Activated CD8-positive, alpha-beta T cell treated with anti-CD3 and anti-CD28 coated beads, Interleukin-2, amount 10 ng/mL, durations not matched to agents 7 days and 5 days (primary cell): Measurements from ENCODE around the gene NIT2. TPM values are rescaled to one million over a fixed set of nuclear protein-coding genes. Genes with fewer than 3 reads are reported as not detected.

ENCODE experiments used
- total RNA-seq, 2 experiments: library from RNA; stranded (reverse); gene quantifications; one replicate each; pipeline ENCODE4 v1.2.3, GENCODE V29; 2021

Gene NIT2
- total RNA-seq, 2 experiments from 2014 or later: 39.5 to 46.2 TPM

Other genes with a start within 250 kb of the NIT2 start
- 1 to 10 TPM; 1.5 to 1.7 TPM for gene FILIP1L, start 220.3 kb upstream of the NIT2 start, total RNA-seq
- 10 to 100 TPM; 28.6 to 29.3 TPM for gene TBC1D23, start 73.8 kb upstream of the NIT2 start, total RNA-seq
- 10 to 100 TPM; 42.1 to 43.8 TPM for gene TOMM70, start 66.3 kb downstream of the NIT2 start, total RNA-seq
- gene LNP1, start 66.8 kb downstream of the NIT2 start, total RNA-seq: 1 to 10 TPM; 1.4 TPM
- gene TMEM45A, start 157.9 kb downstream of the NIT2 start, total RNA-seq: under 1 TPM; 0.29 to 0.42 TPM